Gastroesophageal sphincter (tissue), 4 donors: ENCODE data around the gene PDLIM7. TPM values are rescaled to one million over a fixed set of nuclear protein-coding genes. Genes with fewer than 3 reads are reported as not detected.

Source experiments
- ATAC-seq: fragments of 150-250 bp; one replicate; pipeline ENCODE4 v1.9.1; 2016; ENCODE audit warnings: mild to moderate bottlenecking, moderate library complexity
- H3K27ac ChIP-seq, 4 donors: fragments of 200-600 bp; sonication (generic) in 3 of 4; 1 replicate in 3 of 4; 2 replicates in 1 of 4; pipeline ENCODE4 v1.5.1; 2016 to 2019
- H3K27me3 ChIP-seq: fragments of 200-600 bp; sonication (generic); one replicate; pipeline ENCODE4 v1.5.1; 2019
- H3K36me3 ChIP-seq, 2 donors: fragments of 200-600 bp; sonication (generic); one replicate each; pipeline ENCODE4 v1.5.1; 2019; ENCODE audit warnings: control low read depth in 1 of 2
- H3K4me1 ChIP-seq, 3 donors: fragments of 200-600 bp; sonication (generic); 1 replicate in 2 of 3; 2 replicates in 1 of 3; pipeline ENCODE4 v1.5.1; 2016 to 2019; ENCODE audit warnings: control low read depth in 2 of 3
- H3K4me3 ChIP-seq, 2 donors: fragments of 200-600 bp; sonication (generic); one replicate each; pipeline ENCODE4 v1.5.1; 2019; ENCODE audit warnings: mild to moderate bottlenecking in 1 of 2, moderate library complexity in 1 of 2
- H3K9me3 ChIP-seq, 3 donors: fragments of 200-600 bp; sonication (generic); one replicate each; pipeline ENCODE4 v1.5.1; 2017 to 2019; ENCODE audit warnings: control low read depth in 2 of 3
- EP300 ChIP-seq: sonication (generic); formaldehyde crosslinking; IDR thresholded peaks from one replicate; pipeline ENCODE4 v1.6.1; 2017; ENCODE audit warnings: antibody characterized with exemption, mild to moderate bottlenecking
- POLR2A ChIP-seq, 2 donors: fragments of 450-650 bp; IDR thresholded peaks; one replicate each; pipeline ENCODE4 v1.6.1; 2017; ENCODE audit warnings: antibody characterized with exemption in 2 of 2, mild to moderate bottlenecking in 2 of 2, moderate library complexity in 1 of 2
- POLR2AphosphoS5 ChIP-seq: sonication (generic); formaldehyde crosslinking; IDR thresholded peaks from one replicate; pipeline ENCODE4 v1.6.1; 2017; ENCODE audit warnings: antibody characterized with exemption
- WGBS, 2 donors: methylation state at CpG; one replicate each; pipeline ENCODE4 v1.1.5; 2018; ENCODE audit warnings: low coverage in 1 of 2; 5-methylcytosine and 5-hydroxymethylcytosine counted together
- total RNA-seq, 4 donors: library from RNA; depleted of rRNA; stranded (reverse); fragments of >200 nt; gene quantifications; one replicate each; pipeline ENCODE4 v1.1.0, GENCODE V29; 2016
- TF ChIP-seq, protein P1 (sequence below), 4 experiments: fragments of 200-600 bp in 2 of 4; fragments of 450-650 bp in 2 of 4; sonication (generic) in 1 of 4; IDR thresholded peaks; one replicate each; pipeline ENCODE4 v1.5.1; 2017 to 2019; ENCODE audit warnings: antibody characterized with exemption in 4 of 4, mild to moderate bottlenecking in 2 of 4, moderate library complexity in 2 of 4

Gene PDLIM7
- total RNA-seq, 4 donors from 2014 or later = 336 to 863 (median 437) TPM

DNA sequence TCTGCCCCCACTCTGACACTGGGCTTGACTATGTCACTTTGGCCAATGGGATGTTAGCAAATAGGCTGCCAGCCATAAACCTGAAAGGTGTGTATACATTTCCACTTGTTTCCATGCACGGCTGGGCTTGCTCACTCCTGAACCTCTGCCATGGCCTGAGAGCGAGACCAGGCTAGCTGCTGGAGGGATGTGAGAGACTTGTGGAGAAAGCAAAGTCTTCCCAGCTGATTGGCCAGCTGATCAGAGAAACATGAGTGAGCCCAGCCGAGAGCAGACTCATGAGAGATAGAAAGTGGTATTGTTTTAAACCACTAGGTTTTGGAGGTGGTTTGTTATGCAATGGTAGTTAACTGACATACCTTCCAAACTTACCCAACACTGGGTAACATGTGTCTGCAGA lies 43.0 kb upstream of the PDLIM7 start:
- TF ChIP-seq EP300 (no peak), POLR2A (IDR thresholded peaks at IDR 0.05) (no peak), POLR2AphosphoS5 (no peak)
- TF ChIP-seq, protein P1, sequence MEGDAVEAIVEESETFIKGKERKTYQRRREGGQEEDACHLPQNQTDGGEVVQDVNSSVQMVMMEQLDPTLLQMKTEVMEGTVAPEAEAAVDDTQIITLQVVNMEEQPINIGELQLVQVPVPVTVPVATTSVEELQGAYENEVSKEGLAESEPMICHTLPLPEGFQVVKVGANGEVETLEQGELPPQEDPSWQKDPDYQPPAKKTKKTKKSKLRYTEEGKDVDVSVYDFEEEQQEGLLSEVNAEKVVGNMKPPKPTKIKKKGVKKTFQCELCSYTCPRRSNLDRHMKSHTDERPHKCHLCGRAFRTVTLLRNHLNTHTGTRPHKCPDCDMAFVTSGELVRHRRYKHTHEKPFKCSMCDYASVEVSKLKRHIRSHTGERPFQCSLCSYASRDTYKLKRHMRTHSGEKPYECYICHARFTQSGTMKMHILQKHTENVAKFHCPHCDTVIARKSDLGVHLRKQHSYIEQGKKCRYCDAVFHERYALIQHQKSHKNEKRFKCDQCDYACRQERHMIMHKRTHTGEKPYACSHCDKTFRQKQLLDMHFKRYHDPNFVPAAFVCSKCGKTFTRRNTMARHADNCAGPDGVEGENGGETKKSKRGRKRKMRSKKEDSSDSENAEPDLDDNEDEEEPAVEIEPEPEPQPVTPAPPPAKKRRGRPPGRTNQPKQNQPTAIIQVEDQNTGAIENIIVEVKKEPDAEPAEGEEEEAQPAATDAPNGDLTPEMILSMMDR (IDR thresholded peaks at IDR 0.05) = no peak
- Histone ChIP-seq H3K9me3 (no peaks in the 10 kb centered on the region), H3K36me3 (peaks cover 0 to 20% of the 10 kb centered on the region in 2 donors), H3K27ac (no peak overlapping the region), H3K27me3 (no peaks in the 10 kb centered on the region), H3K4me1 (peaks cover 12 to 82% (median 40%) of the 10 kb centered on the region in 3 donors), H3K4me3 (no peak overlapping the region)
- no CpG with 5 or more reads among the region's 3 CpGs for WGBS, 2 donors
- ATAC-seq = no peak

DNA sequence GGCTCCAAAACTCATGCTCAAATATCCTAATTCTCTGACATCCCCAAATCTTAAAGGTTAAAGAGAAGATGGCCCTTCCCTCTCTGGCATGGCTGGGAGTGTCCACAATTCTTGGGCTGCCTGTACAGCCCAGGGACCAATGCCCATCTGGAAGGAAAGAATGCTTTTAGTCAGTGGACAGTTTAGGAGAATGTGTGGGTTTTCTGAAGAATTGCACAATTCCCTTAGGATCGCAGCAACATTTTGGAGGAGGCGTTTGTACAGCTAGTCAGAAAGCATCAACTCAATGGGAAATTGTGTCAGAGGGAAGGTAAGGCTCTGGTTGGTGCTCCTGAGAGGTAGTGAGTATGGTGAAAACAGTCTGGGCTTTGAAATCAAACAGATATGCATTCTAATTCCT lies 42.0 kb upstream of the PDLIM7 start:
- peak; percentile 71 for ATAC-seq
- peak overlapping the region in 3 of 4 donors; percentile 69 to 78 (median 72) for H3K27ac ChIP-seq
- no peaks in the 10 kb centered on the region for H3K27me3 ChIP-seq
- H3K4me3 ChIP-seq = no peak overlapping the region
- TF ChIP-seq POLR2AphosphoS5 (peak; percentile 61), POLR2A (IDR thresholded peaks at IDR 0.05) (no peak), EP300 (no peak)
- TF ChIP-seq, protein P1 (IDR thresholded peaks at IDR 0.05) = no peak
- 63% methylated on average over 2 of the region's 2 CpGs; no CpG with 5 or more reads in 1 of the 2 donors for WGBS, 2 donors
- peaks cover 9 to 72% (median 33%) of the 10 kb centered on the region in 3 donors for H3K4me1 ChIP-seq
- peaks cover 0 to 24% of the 10 kb centered on the region in 2 donors for H3K36me3 ChIP-seq
- no peaks in the 10 kb centered on the region for H3K9me3 ChIP-seq

DNA sequence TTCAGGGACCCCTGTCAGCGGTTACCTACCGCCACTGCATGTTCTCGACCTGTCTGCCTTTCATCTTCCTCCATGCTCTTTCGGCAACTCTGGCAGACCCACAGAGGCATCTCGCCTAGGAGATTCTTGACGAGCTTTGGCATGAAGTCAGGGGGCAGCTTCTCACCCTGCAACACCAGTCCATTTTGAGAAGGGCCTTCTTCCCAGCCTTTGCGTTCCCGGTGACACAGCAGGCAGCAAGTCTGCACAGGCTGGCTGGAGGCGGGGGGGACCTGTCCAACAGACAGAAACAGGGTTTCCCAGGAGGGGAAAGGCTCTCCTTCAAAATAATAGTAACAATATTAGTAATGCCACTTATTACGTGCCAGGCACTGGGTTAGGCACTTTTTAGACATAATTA lies 41.5 kb upstream of the PDLIM7 start:
- Histone ChIP-seq H3K36me3 (peaks cover 0 to 29% of the 10 kb centered on the region in 2 donors), H3K27me3 (no peaks in the 10 kb centered on the region), H3K9me3 (no peaks in the 10 kb centered on the region), H3K4me1 (peaks cover 9 to 66% (median 30%) of the 10 kb centered on the region in 3 donors), H3K27ac (peak overlapping the region in 3 of 4 donors; percentile 69 to 78 (median 72)), H3K4me3 (no peak overlapping the region)
- WGBS, 2 donors = 85 to 87% methylated on average over 2 to 8 of the region's 10 CpGs
- no peak for ATAC-seq
- TF ChIP-seq POLR2AphosphoS5 (no peak), EP300 (no peak), POLR2A (IDR thresholded peaks at IDR 0.05) (no peak)
- TF ChIP-seq, protein P1 (IDR thresholded peaks at IDR 0.05) = no peak

DNA sequence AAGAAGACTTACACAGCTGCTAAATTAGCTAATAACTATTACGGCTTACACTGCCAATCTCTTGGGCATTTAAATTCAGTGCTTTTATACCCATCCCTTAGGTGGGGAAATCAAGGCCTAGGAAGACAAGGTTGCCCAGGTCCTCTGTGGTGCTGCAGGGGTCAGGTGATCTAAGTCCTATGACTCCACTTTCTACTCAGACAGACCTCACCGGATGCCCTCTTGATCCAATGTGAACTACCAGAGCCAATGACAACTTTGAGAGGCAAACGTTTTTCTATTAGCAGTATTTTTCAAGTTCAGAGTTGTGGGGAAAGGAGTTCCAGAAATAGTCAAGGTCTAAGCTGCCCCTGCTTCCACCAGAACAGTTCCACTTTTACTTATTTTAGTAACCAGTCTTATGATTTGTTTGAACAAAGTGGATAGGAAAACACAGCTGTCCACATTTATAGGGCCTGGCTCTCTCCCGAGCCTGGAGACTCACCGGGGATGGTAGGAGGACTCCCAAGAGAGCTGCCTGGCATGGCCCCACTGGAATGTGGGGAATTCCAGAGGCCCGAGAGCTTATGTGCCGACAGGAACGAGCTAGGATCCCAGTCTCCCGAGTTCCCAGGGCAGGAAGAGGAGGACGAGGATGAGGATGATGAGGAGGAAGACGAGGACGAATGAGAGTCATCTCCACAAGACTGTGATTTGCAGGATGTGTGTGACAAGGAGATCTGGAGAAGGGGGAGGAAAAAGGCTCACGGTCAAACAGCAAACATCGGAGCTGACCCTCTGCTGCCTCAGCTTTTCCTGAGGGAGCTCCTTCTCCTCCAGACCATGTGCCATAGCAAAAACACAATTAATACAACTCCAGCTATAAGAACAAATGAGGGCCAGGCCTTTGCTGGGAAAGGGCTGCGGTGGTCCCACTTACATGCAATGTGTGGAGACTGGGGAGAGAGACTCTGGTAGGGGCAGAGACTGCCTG lies 40.3 kb upstream of the PDLIM7 start:
- Histone ChIP-seq H3K27ac (peak overlapping the region; percentile 41 to 78 (median 70)), H3K9me3 (no peaks in the 10 kb centered on the region), H3K36me3 (peaks cover 0 to 41% of the 10 kb centered on the region in 2 donors), H3K27me3 (no peaks in the 10 kb centered on the region), H3K4me1 (peaks cover 9 to 55% (median 30%) of the 10 kb centered on the region in 3 donors), H3K4me3 (no peak overlapping the region)
- TF ChIP-seq POLR2AphosphoS5 = peak; percentile 37
- TF ChIP-seq, protein P1 (IDR thresholded peaks at IDR 0.05) = no peak
- TF ChIP-seq POLR2A (IDR thresholded peaks at IDR 0.05) = no peak
- WGBS, 2 donors = 34 to 38% methylated on average over 6 to 9 of the region's 15 CpGs
- ATAC-seq = peak; percentile 81
